GM19438 (cell line): ENCODE results near the gene DDX41.
"Not testable (repeated sequence)": the region's sequence is repeated elsewhere in the genome, so short reads cannot be mapped to it uniquely, and the experiment has no call there.

Experiments used
- ATAC-seq: cut with Tn5 transposase; IDR thresholded peaks from one replicate; pipeline ENCODE4 v1.9.1; 2021; ENCODE audit warnings: low read depth; ENCODE audit not compliant: unreplicated experiment

The DDX41 gene

GRCh38 chr5:177487144-177487543 is 29.6 kb downstream of the DDX41 start:
- ATAC-seq, result no peak

- ATAC-seq, result no peak
Observed at GRCh38 chr5:177486256-177486655, 30.5 kb downstream of the DDX41 start.

- ATAC-seq, result not testable (repeated sequence)
Observed at GRCh38 chr5:177485753-177486152, 31.0 kb downstream of the DDX41 start.

GRCh38 chr5:177484902-177485549 is 31.7 kb downstream of the DDX41 start:
- ATAC-seq, result no peak

GRCh38 chr5:177483994-177484901 is 32.5 kb downstream of the DDX41 start:
- no peak for ATAC-seq

GRCh38 chr5:177483042-177483441 is 33.7 kb downstream of the DDX41 start:
- ATAC-seq, result no peak

GRCh38 chr5:177482359-177482795 is 34.4 kb downstream of the DDX41 start:
- no peak for ATAC-seq

GRCh38 chr5:177479774-177480173 is 37.0 kb downstream of the DDX41 start:
- ATAC-seq, result no peak

GRCh38 chr5:177478711-177479646 is 37.8 kb downstream of the DDX41 start:
- no peak for ATAC-seq

- ATAC-seq, result no peak
Observed at GRCh38 chr5:177477701-177478477, 38.9 kb downstream of the DDX41 start.

GRCh38 chr5:177476531-177477233 is 40.1 kb downstream of the DDX41 start:
- no peak for ATAC-seq

- no peak for ATAC-seq
Observed at GRCh38 chr5:177475563-177476427, 41.0 kb downstream of the DDX41 start.

- ATAC-seq, result no peak
Observed at GRCh38 chr5:177474846-177475562, 41.8 kb downstream of the DDX41 start.

GRCh38 chr5:177474002-177474476 is 42.7 kb downstream of the DDX41 start:
- no peak for ATAC-seq

GRCh38 chr5:177473443-177474001 is 43.2 kb downstream of the DDX41 start, which contains the start of gene DBN1:
Gene DBN1, minus strand, starts transcription at chr5:177473634. Its CDS starts 113 bp downstream, at chr5:177473521.
- ATAC-seq, result no peak

- ATAC-seq, result peak; percentile 54
Observed at GRCh38 chr5:177472460-177473442, 44.0 kb downstream of the DDX41 start.
